HL-60/S4 (cell line): ENCODE results near the gene CHPF.

Source experiments
- in situ Hi-C: fragments of 300-500 bp; cut with MboI; formaldehyde crosslinking; loops from 2 replicates; pipeline ENCODE4 v1.14.3; 2022; ENCODE audit warnings: low sequenced_read_pairs

Gene CHPF

DNA sequence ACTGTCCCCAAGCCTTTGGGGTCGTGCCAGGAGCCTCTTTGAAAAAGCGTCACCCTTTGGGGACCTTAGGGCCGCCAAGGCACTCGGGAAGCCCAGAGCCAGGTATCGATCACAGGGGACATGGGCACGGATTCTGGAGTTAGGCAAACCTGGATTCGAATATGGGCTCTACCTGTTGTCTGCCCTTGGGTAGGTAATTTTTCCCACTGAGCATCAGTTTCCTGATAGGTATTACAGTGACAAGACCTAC lies 9.5 kb upstream of the CHPF start:
- in situ Hi-C loops = no loop called here

DNA sequence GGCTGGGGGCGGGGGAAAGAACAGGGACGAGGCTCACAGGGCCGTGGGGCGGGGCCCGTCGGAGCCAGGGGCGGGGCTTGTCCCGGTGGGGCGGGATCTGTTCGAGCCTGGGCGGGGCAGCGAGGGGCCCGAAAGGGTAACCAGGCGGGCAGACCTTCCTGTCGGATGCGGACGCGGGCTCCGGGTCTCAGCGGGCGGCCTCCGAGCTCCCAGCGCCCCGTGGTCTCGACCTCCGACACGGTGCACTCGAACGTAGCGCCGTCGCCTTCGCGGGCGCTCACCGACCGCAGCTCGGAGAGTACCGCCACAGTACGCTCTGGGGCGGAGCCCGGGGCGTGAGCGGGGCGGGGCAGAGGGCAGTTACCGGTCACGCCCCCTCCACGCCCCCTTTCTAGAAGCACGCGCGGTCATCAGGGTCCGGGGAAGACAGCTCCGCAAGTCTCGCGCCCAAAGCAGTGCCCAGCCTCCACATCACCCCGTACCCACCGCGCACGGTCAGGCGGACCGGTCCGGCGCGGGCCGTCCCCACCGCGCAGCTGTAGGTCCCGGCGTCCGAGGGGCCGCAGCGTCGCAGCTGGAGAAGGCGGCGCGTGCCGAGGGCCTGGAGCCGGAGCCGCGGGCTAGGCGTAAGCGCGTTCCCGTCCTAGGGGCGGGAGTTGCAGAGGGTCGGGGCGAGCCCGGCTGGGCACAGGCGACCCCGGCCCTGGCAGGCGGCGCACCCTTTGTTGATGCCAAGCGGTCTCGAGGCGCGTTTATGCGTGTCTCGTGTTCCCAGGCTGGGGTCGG lies 9.0 kb upstream of the CHPF start:
- in situ Hi-C loops = no loop called here

DNA sequence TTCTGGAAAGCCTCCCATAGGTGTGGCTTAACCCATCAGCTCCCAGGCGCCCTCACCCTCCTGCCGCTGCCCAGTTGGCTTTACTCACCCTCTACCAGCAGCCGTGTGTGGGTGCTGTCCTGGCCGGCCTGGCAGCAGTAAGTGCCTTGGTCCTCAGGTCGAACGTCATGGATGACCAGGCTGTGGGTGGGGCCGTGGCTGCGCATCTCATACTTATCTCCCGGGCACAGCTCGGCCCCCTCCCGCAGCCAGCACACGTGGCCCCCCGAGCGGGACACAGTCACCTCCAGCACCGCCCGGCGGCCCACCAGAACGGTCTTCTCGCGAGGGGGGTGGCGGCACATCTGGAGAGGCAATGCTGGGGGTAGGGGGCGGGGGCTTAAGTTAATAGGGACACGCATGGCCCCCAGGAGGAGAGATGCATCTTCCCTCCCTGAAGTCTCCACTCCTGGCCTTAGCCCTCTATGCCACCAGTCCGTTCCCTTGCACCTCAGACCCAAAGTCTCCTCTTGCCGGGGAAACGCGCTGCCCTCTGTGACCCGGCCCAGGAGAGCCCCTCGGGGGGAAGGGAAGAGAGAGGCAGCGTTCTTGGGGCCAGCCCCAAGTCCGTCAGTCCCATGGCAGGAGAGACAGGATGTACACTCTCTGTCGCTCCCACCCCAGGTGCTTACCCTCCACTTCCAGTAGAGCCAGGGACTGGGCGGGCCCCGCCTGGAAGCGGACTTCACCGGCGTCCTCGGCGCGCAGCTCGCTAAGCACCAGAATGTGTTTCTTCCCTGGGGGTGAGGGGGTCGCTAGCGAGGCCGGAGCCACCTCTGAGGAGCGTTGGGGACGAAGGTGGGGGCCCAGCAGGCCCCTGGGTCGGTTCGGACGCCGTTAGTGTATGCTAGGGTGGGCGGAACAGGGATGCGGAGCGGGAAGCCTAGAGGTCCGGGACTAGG lies 8.1 kb upstream of the CHPF start:
- in situ Hi-C loops = no loop called here

DNA sequence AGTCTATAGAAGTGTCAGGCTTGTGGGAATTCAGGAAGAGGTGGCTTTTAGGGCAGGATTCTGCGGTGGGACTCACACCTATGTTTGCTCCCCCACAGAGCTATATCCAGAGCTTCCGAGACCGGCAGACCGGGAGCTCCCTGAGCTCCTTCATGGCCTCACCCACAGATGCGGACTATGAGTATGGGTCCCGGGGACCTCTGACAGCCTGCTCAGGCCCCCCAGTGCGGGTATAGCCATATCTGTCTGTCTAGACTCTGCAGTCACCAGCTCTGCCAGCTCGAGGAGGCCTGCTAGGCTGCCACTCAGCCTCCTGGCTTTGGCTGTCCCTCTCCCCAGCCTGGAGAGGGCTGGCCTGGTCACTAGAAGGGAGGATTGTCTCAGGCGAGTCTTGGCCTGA lies 6.0 kb upstream of the CHPF start:
- in situ Hi-C loops = no loop called here

DNA sequence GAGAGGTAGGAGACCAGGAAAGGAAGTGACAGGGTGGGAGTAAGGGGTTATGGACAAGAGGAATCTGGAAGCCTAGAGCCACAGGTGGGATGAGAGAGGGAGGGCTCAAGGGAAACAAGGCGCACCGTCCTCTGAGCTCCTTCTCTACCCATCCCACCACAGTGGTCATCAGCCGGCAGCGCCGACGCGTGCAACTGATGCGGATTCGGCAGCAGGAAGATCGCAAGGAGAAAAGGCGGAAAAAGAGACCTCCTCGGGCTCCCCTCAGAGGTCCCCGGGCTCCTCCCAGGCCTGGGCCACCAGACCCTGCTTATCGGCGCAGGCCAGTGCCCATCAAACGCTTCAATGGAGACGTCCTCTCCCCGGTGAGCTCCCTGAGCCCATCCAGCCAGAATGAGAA lies 5.4 kb upstream of the CHPF start:
- in situ Hi-C loops = no loop called here

DNA sequence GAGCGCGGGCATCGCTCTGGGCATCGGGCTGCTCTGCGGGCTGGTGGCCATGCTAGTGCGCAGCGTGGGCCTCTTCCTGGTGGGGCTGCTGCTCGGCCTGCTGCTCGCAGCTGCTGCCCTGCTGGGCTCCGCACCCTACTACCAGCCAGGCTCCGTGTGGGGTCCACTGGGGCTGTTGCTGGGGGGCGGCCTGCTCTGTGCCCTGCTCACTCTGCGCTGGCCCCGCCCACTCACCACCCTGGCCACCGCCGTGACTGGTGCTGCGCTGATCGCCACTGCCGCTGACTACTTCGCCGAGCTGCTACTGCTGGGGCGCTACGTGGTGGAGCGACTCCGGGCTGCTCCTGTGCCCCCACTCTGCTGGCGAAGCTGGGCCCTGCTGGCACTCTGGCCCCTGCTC lies 4.0 kb upstream of the CHPF start:
- in situ Hi-C loops = no loop called here

DNA sequence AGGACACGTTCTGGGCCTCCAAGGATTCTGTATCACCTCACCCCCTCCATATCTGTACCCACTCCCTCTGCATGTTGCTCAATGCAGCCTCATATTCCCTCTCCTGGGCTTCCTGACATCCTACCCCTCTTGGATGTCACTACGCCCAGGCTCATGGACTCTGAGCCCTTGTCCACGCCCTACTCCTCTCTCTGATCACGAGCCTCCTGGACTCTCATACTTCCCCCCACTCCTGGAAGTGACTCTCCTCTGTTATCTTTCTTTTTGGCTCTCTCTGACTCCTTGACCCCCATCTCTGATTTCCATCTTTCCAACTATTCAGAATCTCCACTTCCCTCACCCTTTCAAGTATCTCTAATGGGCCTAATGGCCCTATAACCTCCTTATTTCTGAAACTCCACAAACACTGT lies 2.3 kb upstream of the CHPF start:
- in situ Hi-C loops = no loop called here

DNA sequence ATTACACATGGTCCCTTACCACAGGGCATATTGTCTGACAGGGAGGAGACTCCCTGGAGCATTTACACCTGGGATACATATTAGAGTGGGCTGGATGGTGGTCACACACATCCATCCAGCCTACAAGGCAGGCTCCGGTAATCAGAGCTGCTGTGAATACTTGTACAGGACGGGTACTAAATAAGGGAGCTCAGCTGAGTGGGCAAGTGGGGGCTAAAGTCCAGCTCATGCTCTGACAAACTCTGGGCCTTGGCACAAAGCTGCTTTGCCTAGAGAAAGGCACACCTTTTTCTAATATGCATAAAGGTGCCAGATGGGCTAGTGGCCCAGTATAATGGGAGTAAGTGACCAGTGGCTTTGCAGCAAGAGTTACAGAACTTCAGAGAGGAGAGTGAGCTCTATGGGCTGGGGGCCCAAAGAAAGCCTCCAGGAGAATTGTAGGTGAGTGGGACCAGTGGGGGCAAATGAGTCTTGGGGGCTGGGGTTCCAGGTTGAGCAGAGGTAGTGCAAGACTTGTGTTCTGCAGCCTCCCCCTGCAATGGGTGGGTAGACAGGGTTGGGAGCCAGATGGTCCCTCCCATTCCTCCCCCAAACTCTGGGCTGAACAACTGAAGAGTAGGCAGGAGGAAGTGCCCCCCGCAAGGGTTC lies 1.8 kb upstream of the CHPF start:
- in situ Hi-C loops = no loop called here

DNA sequence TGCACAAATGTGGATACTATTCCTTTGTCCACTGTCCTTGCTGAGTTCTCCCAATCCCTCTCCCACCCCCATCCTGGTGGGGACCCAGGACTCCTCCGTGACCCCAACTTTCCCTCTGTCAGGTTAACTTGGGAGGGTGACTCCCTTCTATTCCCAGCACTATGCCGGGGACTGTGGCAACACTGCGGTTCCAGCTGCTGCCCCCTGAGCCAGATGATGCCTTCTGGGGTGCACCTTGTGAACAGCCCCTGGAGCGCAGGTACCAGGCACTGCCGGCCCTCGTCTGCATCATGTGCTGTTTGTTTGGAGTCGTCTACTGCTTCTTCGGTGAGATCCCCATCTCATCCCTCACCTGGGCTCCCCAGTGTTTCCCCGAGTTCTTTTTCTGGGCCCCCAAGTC lies 958 bp upstream of the CHPF start:
- in situ Hi-C loops = no loop called here

DNA sequence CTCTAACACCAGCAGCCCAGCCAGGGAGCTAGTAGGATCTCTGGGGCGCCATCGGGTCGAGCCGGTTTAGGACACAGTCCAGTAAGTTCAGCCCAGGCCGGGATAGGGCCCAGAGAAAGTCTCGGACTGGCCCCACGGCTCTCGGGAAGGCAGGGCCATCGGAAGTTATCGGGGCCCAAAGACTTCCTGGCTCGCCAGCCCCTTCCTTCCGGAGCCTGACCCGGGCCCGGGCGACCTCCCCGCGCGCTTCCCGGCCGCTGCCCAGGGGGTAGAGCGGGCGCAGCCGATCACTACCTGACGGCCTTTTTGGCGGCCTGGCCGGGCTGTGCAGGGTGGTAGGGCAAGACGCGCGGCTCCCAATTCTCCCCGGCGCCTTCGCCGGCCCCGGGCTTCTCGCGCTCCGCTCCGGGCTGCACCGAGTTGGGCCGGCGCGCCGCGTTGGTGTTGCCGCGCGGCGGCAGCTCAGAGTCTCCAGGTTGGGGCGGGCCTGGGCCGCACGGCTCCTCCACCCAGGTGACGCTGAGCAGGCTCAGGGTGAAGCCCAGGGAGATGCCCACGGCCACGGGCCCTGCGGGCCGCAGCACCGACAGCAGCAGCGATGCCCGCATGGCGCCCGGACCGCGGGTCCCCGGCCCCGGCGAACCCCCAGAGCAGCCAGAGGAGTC lies 546 bp downstream of the CHPF start:
- in situ Hi-C loops = no loop called here

DNA sequence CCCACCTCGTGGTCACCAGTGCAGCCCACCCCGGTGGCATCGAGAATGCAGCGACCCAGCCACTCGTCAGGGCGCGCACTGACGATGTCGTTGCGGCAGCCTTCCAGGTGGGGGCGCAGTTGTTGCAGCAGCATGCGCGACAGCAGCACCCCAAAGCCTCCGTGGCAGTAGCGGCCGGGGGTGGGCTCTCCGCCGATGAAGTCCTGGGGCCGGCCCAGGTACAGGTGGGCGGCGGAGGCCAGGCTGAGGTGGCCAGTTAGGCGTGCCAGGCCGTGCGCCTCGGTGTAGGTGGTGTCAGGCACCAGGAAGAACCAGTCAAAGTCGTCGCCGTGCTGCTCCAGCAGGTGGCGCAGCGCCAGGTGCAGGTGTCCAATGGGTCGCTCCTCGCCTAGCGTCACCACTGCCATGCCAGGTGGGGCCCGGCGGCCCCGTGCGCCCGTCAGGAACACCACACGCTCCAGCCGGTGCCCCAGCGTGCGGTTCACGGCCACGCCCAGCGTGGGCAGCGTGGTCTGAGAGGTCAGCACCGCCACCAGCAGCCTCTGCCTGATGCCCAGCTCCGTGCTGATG lies 1.9 kb downstream of the CHPF start:
- in situ Hi-C loops = no loop called here

DNA sequence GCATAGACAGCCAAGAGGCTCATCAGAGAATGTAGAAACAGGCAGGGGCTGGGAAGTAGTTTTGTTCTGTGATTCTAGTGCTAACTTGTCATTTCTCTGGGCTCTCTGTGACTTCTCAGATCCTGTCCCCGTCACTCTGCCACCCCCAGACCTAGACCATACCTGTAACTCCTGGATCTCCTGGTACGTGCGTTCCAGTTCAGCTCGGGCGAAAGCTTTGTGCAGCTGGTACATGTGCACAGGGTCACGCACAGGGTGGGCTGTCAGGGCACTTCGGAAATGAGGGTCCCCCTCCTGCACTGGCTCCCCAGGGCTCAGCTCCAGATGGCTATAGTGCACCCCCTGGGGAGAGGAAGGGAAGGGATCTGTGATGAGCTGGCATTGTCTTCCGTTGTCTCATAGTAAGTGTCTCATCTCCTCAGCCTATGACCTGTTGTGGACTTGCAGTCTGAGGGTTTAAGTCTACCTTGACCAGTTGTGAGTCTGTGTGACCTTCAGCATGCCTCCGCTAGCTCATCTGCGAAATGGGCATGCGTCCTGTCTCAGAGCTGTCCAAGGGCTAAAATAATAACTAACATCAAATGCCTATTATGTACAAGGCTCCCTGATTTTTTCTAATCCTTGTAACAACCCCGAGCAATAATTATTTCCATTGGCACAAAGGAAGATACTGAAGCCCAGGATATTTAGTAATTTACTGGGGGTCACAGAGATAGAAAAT lies 2.7 kb downstream of the CHPF start:
- in situ Hi-C loops = no loop called here

DNA sequence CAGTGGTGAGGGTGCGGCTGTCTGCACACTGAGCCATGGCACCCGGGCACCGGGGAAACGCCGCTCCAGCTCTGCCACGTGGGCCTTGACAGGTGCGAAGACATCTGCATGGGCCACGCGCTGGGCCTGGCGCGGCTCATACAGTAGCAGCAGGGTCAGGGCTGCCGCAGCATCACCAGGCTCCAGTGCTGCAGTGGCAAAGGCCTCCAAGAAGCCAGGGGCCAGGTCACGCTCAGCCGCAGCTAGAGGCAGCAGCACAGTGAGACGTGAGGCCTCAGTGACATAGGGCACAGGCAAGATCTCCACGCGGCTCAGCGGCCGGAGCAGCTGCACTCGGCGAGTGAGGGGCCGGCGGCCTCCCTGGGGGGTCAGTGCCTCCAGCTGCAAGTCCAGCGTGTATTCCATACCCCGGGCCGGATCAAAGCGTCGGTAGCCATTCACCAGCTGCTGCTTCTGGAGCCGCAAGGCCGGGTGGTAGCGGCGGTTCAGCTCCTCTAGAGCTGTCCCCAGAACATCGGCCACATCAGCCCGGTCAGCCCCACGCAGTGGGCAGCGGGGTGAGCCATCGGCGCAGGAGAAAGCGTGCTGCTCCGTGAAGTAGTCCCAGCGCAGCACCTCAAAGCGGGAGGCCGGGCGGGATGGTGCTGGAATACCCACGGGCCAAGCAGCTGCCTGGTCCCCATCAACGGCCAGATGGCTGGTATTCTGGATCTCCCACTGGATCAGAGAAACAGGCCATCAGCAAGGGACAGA lies 3.5 kb downstream of the CHPF start:
- in situ Hi-C loops = loop anchor here (10.0 kb wide), 1 partner anchor 105 kb away; no protein-coding TSS in a partner anchor

DNA sequence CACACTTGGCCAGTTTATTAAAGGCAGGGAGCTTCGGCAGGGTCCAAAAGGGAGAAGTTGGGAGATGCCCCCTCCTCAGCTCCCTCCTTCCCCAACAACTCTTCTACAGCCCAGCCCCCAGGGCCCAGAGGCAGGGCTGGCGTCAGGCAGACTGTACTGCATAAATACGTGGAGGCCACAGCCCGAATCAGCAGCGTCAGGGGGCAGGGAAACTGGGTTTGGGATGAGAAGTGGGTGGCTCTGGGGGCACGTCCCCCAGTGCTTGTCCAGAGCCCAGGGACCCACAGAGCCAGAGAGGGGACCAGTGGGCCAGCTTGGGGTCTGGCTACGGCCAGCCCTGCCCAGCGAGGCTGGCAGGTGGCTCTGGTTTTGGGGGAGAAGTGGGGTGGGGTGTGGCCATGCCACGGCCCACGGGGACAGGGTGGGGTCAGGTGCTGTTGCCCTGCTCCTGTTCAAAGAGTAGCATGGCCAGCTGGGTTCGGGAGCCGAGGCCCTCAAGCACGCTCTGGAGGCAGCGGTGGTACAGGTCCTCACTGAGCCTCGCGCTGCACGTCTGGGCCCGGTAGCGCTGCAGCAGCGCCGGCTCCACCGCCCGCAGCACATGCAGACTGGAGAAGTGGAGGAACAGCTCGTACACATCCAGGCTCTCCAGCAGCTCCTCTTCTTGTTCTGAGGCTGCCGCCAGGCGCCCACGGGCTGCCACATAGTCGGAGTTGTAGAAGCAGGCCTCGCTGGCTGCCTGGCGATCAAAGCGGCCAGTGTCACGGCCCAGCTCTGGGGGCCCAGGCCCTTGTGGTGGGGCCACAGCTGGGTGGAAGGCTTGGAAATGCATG lies 4.4 kb downstream of the CHPF start:
- in situ Hi-C loops = loop anchor here (10.0 kb wide), 1 partner anchor 106 kb away; no protein-coding TSS in a partner anchor

DNA sequence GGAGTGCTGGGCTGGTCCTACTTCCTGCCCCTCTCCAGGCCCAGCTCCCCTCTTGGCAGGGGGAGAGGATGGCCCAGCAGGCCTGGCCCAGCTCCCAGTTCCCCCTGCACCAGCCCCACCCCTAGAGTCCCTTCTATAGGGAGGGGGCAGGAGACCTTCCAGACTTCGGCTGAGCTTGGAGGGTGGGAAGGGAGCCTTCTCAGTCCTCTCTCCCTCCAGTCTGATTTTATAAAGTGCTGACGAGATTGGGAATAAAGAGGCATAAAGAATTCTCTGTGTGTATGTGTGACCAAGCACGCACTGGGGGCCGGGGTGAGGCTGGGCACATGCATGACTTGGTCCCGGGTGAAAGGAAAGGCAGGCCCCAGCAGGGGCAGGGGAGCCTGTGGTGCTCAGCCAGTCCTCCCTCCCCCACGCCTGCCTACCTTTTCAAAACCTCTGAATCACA lies 5.1 kb downstream of the CHPF start:
- in situ Hi-C loops = loop anchor here (10.0 kb wide), 1 partner anchor 106 kb away; no protein-coding TSS in a partner anchor

DNA sequence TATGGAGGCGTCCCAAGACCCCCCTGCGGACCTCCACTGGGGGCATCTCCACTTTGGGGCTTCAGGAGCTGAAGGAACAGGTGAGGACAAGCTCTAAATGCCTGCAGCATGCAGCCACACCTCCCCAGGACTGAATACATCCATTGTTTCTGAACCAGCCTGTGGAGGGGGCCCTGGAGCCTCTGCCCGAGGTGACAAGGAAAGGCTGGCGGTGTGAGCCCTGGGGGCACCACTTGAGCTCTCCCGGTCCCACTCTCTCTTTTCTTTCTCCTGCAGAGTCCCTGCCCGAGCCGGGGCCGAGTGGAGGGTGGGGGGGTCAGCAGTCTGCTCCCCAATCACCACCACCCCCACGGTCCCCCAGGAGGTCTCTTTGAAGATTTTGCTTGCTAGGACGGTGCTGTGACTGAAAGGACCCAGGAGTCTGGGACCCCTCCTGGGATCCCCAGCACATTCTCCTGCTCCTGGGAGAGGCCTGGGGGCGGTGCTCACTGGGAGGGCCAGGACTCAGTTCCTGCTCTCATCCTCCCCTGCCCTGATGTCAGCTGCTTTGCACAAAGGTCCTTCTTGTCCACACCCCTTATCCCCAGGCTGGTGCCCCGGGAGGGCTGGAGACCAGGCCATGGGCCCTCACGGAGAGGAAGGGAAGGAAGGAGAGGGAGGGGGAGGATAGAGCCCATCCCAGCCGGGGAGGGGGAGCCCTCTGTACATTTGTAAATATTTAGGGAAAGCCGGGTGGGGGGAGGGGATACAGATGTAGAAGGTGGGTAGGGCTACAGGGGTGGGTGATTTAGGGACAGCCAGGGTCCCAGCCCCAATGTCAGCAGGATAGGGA lies 5.7 kb downstream of the CHPF start:
- in situ Hi-C loops = loop anchor here (10.0 kb wide), 1 partner anchor 107 kb away; no protein-coding TSS in a partner anchor

DNA sequence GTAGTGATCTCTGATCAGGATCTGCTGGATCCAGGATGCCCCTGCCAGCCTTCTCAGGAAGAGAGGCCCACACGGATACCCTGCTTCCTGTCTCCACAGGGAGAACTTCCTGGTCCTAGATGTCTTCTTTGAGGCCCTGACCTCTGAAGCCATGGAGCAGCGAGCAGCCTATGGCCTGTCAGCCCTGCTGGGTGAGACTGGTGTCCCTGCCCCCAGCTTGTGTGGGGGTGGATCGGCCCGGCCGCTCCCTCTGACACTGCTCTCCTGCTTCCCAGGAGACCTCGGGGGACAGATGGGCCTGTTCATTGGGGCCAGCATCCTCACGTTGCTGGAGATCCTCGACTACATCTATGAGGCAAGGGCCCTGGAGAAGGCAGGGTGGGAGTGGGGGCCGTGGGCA lies 6.6 kb downstream of the CHPF start:
- in situ Hi-C loops = loop anchor here (10.0 kb wide), 1 partner anchor 108 kb away; no protein-coding TSS in a partner anchor
